HepG2 (cell line): ENCODE results near the gene HABP4. TPM values are rescaled to one million over a fixed set of nuclear protein-coding genes. Genes with fewer than 3 reads are reported as not detected.

Experiments used
- CREM ChIP-seq, 2 experiments: sonication (generic) in 1 of 2; formaldehyde crosslinking in 1 of 2; IDR thresholded peaks; 2 replicates each; pipeline versions ENCODE4 v1.4.0 to v1.6.1; 2016 to 2020; ENCODE audit warnings: antibody characterized with exemption in 1 of 2, mild to moderate bottlenecking in 1 of 2, missing genetic modification reagents in 1 of 2
- FOXA1 ChIP-seq, 2 experiments: fragments of 450-650 bp in 1 of 2; sonication (generic) in 1 of 2; formaldehyde crosslinking in 1 of 2; IDR thresholded peaks; 2 replicates each; pipeline versions ENCODE4 v1.4.0 to v1.6.1; 2016 to 2020; ENCODE audit warnings: missing genetic modification reagents in 1 of 2
- HOXA3 ChIP-seq: sonication (generic); formaldehyde crosslinking; IDR thresholded peaks from 2 replicates; pipeline ENCODE4 v1.5.0; 2020; ENCODE audit warnings: missing genetic modification reagents
- IRX3 ChIP-seq: sonication (generic); formaldehyde crosslinking; IDR thresholded peaks from 2 replicates; pipeline ENCODE4 v1.8.1; 2023; ENCODE audit warnings: mild to moderate bottlenecking, low read depth, missing genetic modification reagents, borderline replicate concordance
- JUN ChIP-seq: sonication (generic); formaldehyde crosslinking; IDR thresholded peaks from 2 replicates; pipeline ENCODE4 v1.4.0; 2020; ENCODE audit warnings: mild to moderate bottlenecking, missing genetic modification reagents
- KAT2B ChIP-seq: fragments of 150-350 bp; IDR thresholded peaks from 2 replicates; pipeline ENCODE4 v1.6.1; 2014; ENCODE audit warnings: low read depth, low read length, borderline replicate concordance
- KLF16 ChIP-seq, 2 experiments: sonication (generic) in 1 of 2; formaldehyde crosslinking in 1 of 2; IDR thresholded peaks; 2 replicates each; pipeline versions ENCODE4 v1.6.1 to v1.8.0; 2016 to 2023; ENCODE audit warnings: missing genetic modification reagents in 2 of 2, missing compliant biosample characterization in 1 of 2
- MATR3 ChIP-seq: sonication (generic); formaldehyde crosslinking; IDR thresholded peaks from 2 replicates; pipeline ENCODE4 v1.4.0; 2020; ENCODE audit warnings: missing genetic modification reagents
- MBNL3 ChIP-seq: fragments of 250-450 bp; sonication (Bioruptor Pico); conservative IDR thresholded peaks from 2 replicates; pipeline ENCODE4 v1.8.0; 2022; ENCODE audit warnings: mild to moderate bottlenecking, inconsistent platforms
- NCOA2 ChIP-seq: sonication (generic); formaldehyde crosslinking; IDR thresholded peaks from 2 replicates; pipeline ENCODE4 v1.8.0; 2022; ENCODE audit warnings: inconsistent platforms
- NFKB2 ChIP-seq: sonication (generic); formaldehyde crosslinking; IDR thresholded peaks from 2 replicates; pipeline ENCODE4 v1.4.0; 2020; ENCODE audit warnings: missing genetic modification reagents, borderline replicate concordance
- NONO ChIP-seq, 2 experiments: fragments of 450-650 bp in 1 of 2; sonication (generic) in 1 of 2; formaldehyde crosslinking in 1 of 2; IDR thresholded peaks in 1 of 2; conservative IDR thresholded peaks in 1 of 2; 2 replicates each; pipeline versions ENCODE4 v1.6.1 to v1.8.0; 2017 to 2022; ENCODE audit warnings: mild to moderate bottlenecking in 1 of 2, missing genetic modification reagents in 1 of 2, moderate library complexity in 1 of 2
- NRL ChIP-seq: sonication (generic); formaldehyde crosslinking; IDR thresholded peaks from 2 replicates; pipeline ENCODE4 v1.5.0; 2020; ENCODE audit warnings: missing genetic modification reagents, mild to moderate bottlenecking, moderate library complexity, borderline replicate concordance
- RNF219 ChIP-seq: sonication (generic); formaldehyde crosslinking; IDR thresholded peaks from 2 replicates; pipeline ENCODE4 v1.5.0; 2020; ENCODE audit warnings: mild to moderate bottlenecking, missing genetic modification reagents
- SOX6 ChIP-seq, 2 experiments: fragments of 450-650 bp in 1 of 2; sonication (generic) in 1 of 2; formaldehyde crosslinking in 1 of 2; IDR thresholded peaks; 2 replicates each; pipeline versions ENCODE4 v1.4.0 to v1.6.1; 2017 to 2020; ENCODE audit warnings: antibody characterized with exemption in 1 of 2, mild to moderate bottlenecking in 1 of 2, missing genetic modification reagents in 1 of 2
- TOE1 ChIP-seq: sonication (generic); formaldehyde crosslinking; IDR thresholded peaks from 2 replicates; pipeline ENCODE4 v1.4.0; 2020; ENCODE audit warnings: mild to moderate bottlenecking, missing genetic modification reagents
- ZIK1 ChIP-seq: sonication (generic); formaldehyde crosslinking; IDR thresholded peaks from 2 replicates; pipeline ENCODE4 v1.5.0; 2020; ENCODE audit warnings: mild to moderate bottlenecking, low read depth, missing genetic modification reagents, borderline replicate concordance
- ZNF264 ChIP-seq: sonication (generic); formaldehyde crosslinking; IDR thresholded peaks from 2 replicates; pipeline ENCODE4 v1.4.0; 2020; ENCODE audit warnings: missing genetic modification reagents
- ZNF609 ChIP-seq: sonication (generic); formaldehyde crosslinking; IDR thresholded peaks from 2 replicates; pipeline ENCODE4 v1.4.0; 2020; ENCODE audit warnings: mild to moderate bottlenecking, missing genetic modification reagents, borderline replicate concordance
- ZNF775 ChIP-seq: sonication (generic); formaldehyde crosslinking; IDR thresholded peaks from 2 replicates; pipeline ENCODE4 v1.4.0; 2020; ENCODE audit warnings: missing genetic modification reagents, mild to moderate bottlenecking, moderate library complexity, borderline replicate concordance
- ZNF777 ChIP-seq: sonication (generic); formaldehyde crosslinking; IDR thresholded peaks from 2 replicates; pipeline ENCODE4 v1.4.0; 2020; ENCODE audit warnings: missing genetic modification reagents
- ZSCAN29 ChIP-seq: sonication (generic); formaldehyde crosslinking; conservative IDR thresholded peaks from 2 replicates; pipeline ENCODE4 v1.4.0; 2020; ENCODE audit warnings: mild to moderate bottlenecking, missing genetic modification reagents
- polyA plus RNA-seq, 8 experiments: library from polyadenylated mRNA; depleted of rRNA in 3 of 8; stranded (reverse) in 7 of 8; unstranded in 1 of 8; fragments of >200 nt; fragmentation: Illumina TruSeq in 4 of 8; extraction: Trizol in 4 of 8; gene quantifications; 2 replicates each; pipeline versions ENCODE4 v1.2.1 to v1.2.3, GENCODE V29; 2011 to 2016; ENCODE audit warnings: low read depth in 4 of 8, missing spikeins in 1 of 8, mixed read lengths in 1 of 8; ENCODE audit not compliant: insufficient read depth in 1 of 8
- total RNA-seq, 5 experiments: library from RNA; depleted of rRNA; stranded (reverse); fragments of >200 nt; fragmentation: Illumina TruSeq; extraction: Trizol; gene quantifications; 2 replicates each; pipeline ENCODE4 v1.2.3, GENCODE V29; 2016; ENCODE audit warnings: low read depth in 1 of 5

HABP4 gene
- total and polyA plus RNA-seq, 2 of the 13 experiments (the other 11 are each of a cell fraction or from before 2014, with no cell fraction given): 14.3 to 26.6 TPM

- peak; percentile 84 for TF ChIP-seq ZNF609 (CRISPR knock-in tag)
- TF ChIP-seq NCOA2 (CRISPR knock-in tag): peak; percentile 80
- no peak for TF ChIP-seq MBNL3
- TF ChIP-seq HOXA3 (CRISPR knock-in tag): peak; percentile 75; the same call in 1 of the 2 replicates
- peak; percentile 80; the same call in 1 of the 2 replicates for TF ChIP-seq ZNF264 (CRISPR knock-in tag)
- peak; percentile 83; the same call in 1 of the 2 replicates for TF ChIP-seq NRL
- TF ChIP-seq ZIK1 (CRISPR knock-in tag): peak; percentile 79; the same call in 1 of the 2 replicates
- TF ChIP-seq RNF219 (CRISPR knock-in tag): no peak; the same call in 1 of the 2 replicates
- peak; percentile 80 for TF ChIP-seq ZSCAN29 (CRISPR knock-in tag)
- TF ChIP-seq ZNF775 (CRISPR knock-in tag): 0 out of 2 replicates have a peak, but pooled peaks have one; percentile 54
- TF ChIP-seq FOXA1 (IDR thresholded peaks at IDR 0.05): no peak
- TF ChIP-seq FOXA1 (CRISPR knock-in tag; IDR thresholded peaks at IDR 0.05): peak; percentile 7; the same call in 1 of the 2 replicates
- no peak for TF ChIP-seq NONO (IDR thresholded peaks at IDR 0.05)
- peak; percentile 66; the same call in 1 of the 2 replicates for TF ChIP-seq NONO (CRISPR knock-in tag; conservative IDR thresholded peaks at IDR 0.05)
- no peak for TF ChIP-seq MATR3 (CRISPR knock-in tag)
- peak; percentile 23; the same call in 1 of the 2 replicates for TF ChIP-seq JUN
- TF ChIP-seq SOX6 (IDR thresholded peaks at IDR 0.05): no peak
- TF ChIP-seq SOX6 (CRISPR knock-in tag; IDR thresholded peaks at IDR 0.05): peak; percentile 85
- TF ChIP-seq IRX3 (CRISPR knock-in tag): no peak
- no peak for TF ChIP-seq KAT2B
- TF ChIP-seq TOE1 (CRISPR knock-in tag): no peak
- peak; percentile 92; the same call in 1 of the 2 replicates for TF ChIP-seq NFKB2 (CRISPR knock-in tag)
- TF ChIP-seq ZNF777 (CRISPR knock-in tag): no peak
- peak in 1 of 2 experiments; percentile 52; a peak in 1 of 4 replicates for TF ChIP-seq KLF16 (CRISPR knock-in tag; IDR thresholded peaks at IDR 0.05)
- TF ChIP-seq CREM (IDR thresholded peaks at IDR 0.05): peak; percentile 62
- TF ChIP-seq CREM (CRISPR knock-in tag; IDR thresholded peaks at IDR 0.05): no peak
Observed at GRCh38 chr9:96436456-96437126, 13.4 kb upstream of the HABP4 start (continued).
